Breast epithelium (tissue), 3 donors: Measurements from ENCODE around the gene CD163L1.

ENCODE experiments used
- CTCF ChIP-seq, 3 donors: fragments of 450-650 bp; IDR thresholded peaks; one replicate each; pipeline ENCODE4 v1.5.1; 2016 to 2017; ENCODE audit warnings: antibody characterized with exemption in 3 of 3, mild to moderate bottlenecking in 3 of 3, moderate library complexity in 3 of 3
- POLR2A ChIP-seq: fragments of 450-650 bp; IDR thresholded peaks from one replicate; pipeline ENCODE4 v1.6.1; 2016; ENCODE audit warnings: antibody characterized with exemption, mild to moderate bottlenecking, moderate library complexity
- POLR2AphosphoS5 ChIP-seq, 3 donors: sonication (generic); formaldehyde crosslinking; IDR thresholded peaks; one replicate each; pipeline ENCODE4 v1.6.1; 2017; ENCODE audit warnings: antibody characterized with exemption in 3 of 3

GRCh38 chr12:7439579-7440505 is 4.1 kb downstream of the CD163L1 start:
- TF ChIP-seq POLR2A (no peak), CTCF (IDR thresholded peaks at IDR 0.05) (no peak), POLR2AphosphoS5 (IDR thresholded peaks at IDR 0.05) (no peak)
